Measurements from ENCODE around the gene MAGEB4.

- TF ChIP-seq EZH2 (IDR thresholded peaks at IDR 0.05; ENCODE audit: borderline replicate concordance, control insufficient read depth, low read depth, low read length) (no peak), SIN3A (IDR thresholded peaks at IDR 0.05; ENCODE audit: low read depth, low read length) (no peak), TBL1XR1 (IDR thresholded peaks at IDR 0.05; ENCODE audit: low read depth, low read length) (no peak), MTA2 (IDR thresholded peaks at IDR 0.05; ENCODE audit: low read depth) (no peak), SMC3 (IDR thresholded peaks at IDR 0.05; ENCODE audit: borderline replicate concordance, low read length) (no peak)
Measured at GRCh38 chrX:30278365-30278764, 36.6 kb downstream of the MAGEB4 start.

Measured in GM12878 (cell line).